ENCODE results near the gene NUFIP2.

DNA sequence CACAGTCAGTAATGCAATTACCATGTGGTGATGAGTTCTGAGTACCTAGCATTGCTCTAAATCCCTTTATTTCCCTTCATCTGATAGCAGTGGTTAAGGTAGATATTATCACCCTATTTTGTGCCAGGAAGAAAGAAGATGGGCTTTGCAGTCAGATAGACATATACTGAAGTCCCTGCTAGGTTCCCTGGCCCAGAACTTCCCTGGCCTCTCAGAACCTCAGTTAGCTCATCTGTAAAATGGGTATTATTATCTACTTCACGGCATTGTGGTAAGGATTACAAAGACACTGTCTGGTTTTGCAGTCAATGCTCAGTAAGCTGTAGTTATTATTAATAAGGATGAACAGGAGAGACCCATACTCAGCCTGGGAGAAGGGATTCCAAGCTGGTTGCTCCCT lies 51.9 kb downstream of the NUFIP2 start:
- no peak for TF ChIP-seq PATZ1 (CRISPR knock-in tag; IDR thresholded peaks at IDR 0.05; ENCODE audit: borderline replicate concordance)
- no peak for TF ChIP-seq PPARA (CRISPR knock-in tag; IDR thresholded peaks at IDR 0.05; ENCODE audit: borderline replicate concordance)
- no peak for TF ChIP-seq ZFP30 (CRISPR knock-in tag; IDR thresholded peaks at IDR 0.05)
- no peak for TF ChIP-seq SNAI2 (CRISPR knock-in tag; IDR thresholded peaks at IDR 0.05)
- TF ChIP-seq ZNF70 (CRISPR knock-in tag; IDR thresholded peaks at IDR 0.05): no peak
- no peak for TF ChIP-seq TCF4 (CRISPR knock-in tag; IDR thresholded peaks at IDR 0.05; ENCODE audit: borderline replicate concordance)
- TF ChIP-seq GLIS3 (CRISPR knock-in tag; IDR thresholded peaks at IDR 0.05): no peak
- TF ChIP-seq ZFP3 (CRISPR knock-in tag; IDR thresholded peaks at IDR 0.05): no peak

Data from SK-N-SH treated with all-trans-retinoic acid at 6 μM for 48 hours (cell line).